Naive thymus-derived CD4-positive, alpha-beta T cell (primary cell): ENCODE data around the gene CRYGN. TPM values are rescaled to one million over a fixed set of nuclear protein-coding genes. Genes with fewer than 3 reads are reported as not detected.

ENCODE experiments used
- ATAC-seq: fragments of 150-1000 bp; cut with Tn5 transposase; 2 replicates; pipeline ENCODE4 v1.10.0; 2021; ENCODE audit warnings: mild to moderate bottlenecking, moderate library complexity
- CTCF ChIA-PET: fragments of 350-600 bp; sonication (Branson Sonifier 250); formaldehyde crosslinking; loops from one replicate; lab custom pipeline; 2021; ENCODE audit warnings: antibody characterized with exemption; lab: Charles Lee
- POLR2A ChIA-PET: fragments of 350-600 bp; sonication (Branson Sonifier 250); formaldehyde crosslinking; loops from one replicate; lab custom pipeline; 2021; ENCODE audit warnings: antibody characterized with exemption, inconsistent platforms; lab: Charles Lee
- DNase-seq, 9 donors: peaks; one replicate each; pipeline versions ENCODE4 v3.0.0 to v3.0.0-alpha.2; 2020 to 2022; ENCODE audit warnings: mixed read lengths in 1 of 9
- H3K27ac ChIP-seq: one replicate; pipeline ENCODE4 v1.7.0; 2013; ENCODE audit warnings: mild to moderate bottlenecking, low read depth, low read length, moderate library complexity
- H3K27me3 ChIP-seq, 2 donors: one replicate each; pipeline ENCODE4 v1.7.0; 2013; ENCODE audit warnings: low read length in 2 of 2, mild to moderate bottlenecking in 2 of 2, moderate library complexity in 2 of 2; ENCODE audit not compliant: control insufficient read depth in 2 of 2, insufficient read depth in 2 of 2
- H3K36me3 ChIP-seq, 3 experiments: 1 replicate in 2 of 3; 2 replicates in 1 of 3; pipeline ENCODE4 v1.7.0; 2013; ENCODE audit warnings: low read length in 3 of 3, mild to moderate bottlenecking in 3 of 3, moderate library complexity in 1 of 3; ENCODE audit not compliant: insufficient read depth in 3 of 3, control insufficient read depth in 2 of 3
- H3K4me1 ChIP-seq, 2 donors: one replicate each; pipeline ENCODE4 v1.7.0; 2013; ENCODE audit warnings: low read length in 2 of 2, mild to moderate bottlenecking in 2 of 2, moderate library complexity in 1 of 2; ENCODE audit not compliant: control insufficient read depth in 2 of 2, insufficient read depth in 2 of 2
- H3K4me3 ChIP-seq: 2 replicates; pipeline ENCODE4 v1.7.0; 2013; ENCODE audit warnings: mild to moderate bottlenecking, low read length
- H3K9me3 ChIP-seq, 3 experiments: 1 replicate in 2 of 3; 2 replicates in 1 of 3; pipeline ENCODE4 v1.7.0; 2013; ENCODE audit warnings: low read length in 3 of 3; ENCODE audit not compliant: control insufficient read depth in 2 of 3
- H3K27ac Mint-ChIP-seq, 9 donors: one replicate each; pipeline ENCODE4 v1.8.0; 2020 to 2022; ENCODE audit warnings: mixed read lengths in 9 of 9, mild to moderate bottlenecking in 8 of 9, moderate library complexity in 5 of 9, inconsistent platforms in 2 of 9
- H3K27me3 Mint-ChIP-seq, 5 donors: one replicate each; pipeline ENCODE4 v1.8.0; 2021 to 2022; ENCODE audit warnings: mixed read lengths in 5 of 5, mild to moderate bottlenecking in 1 of 5
- H3K36me3 Mint-ChIP-seq, 5 donors: one replicate each; pipeline ENCODE4 v1.8.0; 2020 to 2022; ENCODE audit warnings: mixed read lengths in 5 of 5, mild to moderate bottlenecking in 3 of 5, inconsistent platforms in 1 of 5
- H3K4me1 Mint-ChIP-seq, 7 donors: one replicate each; pipeline ENCODE4 v1.8.0; 2020 to 2022; ENCODE audit warnings: mixed read lengths in 7 of 7, mild to moderate bottlenecking in 3 of 7, inconsistent platforms in 1 of 7
- H3K4me3 Mint-ChIP-seq, 10 donors: one replicate each; pipeline ENCODE4 v1.8.0; 2020 to 2022; ENCODE audit warnings: mild to moderate bottlenecking in 10 of 10, mixed read lengths in 10 of 10, moderate library complexity in 6 of 10, inconsistent platforms in 2 of 10
- H3K9me3 Mint-ChIP-seq, 11 donors: one replicate each; pipeline ENCODE4 v1.8.0; 2020 to 2022; ENCODE audit warnings: mixed read lengths in 11 of 11, mild to moderate bottlenecking in 4 of 11, inconsistent platforms in 1 of 11, moderate library complexity in 1 of 11
- intact Hi-C, 2 donors: fragments of 100-400 bp; cut with micrococcal nuclease; formaldehyde crosslinking; loops; one replicate each; pipeline ENCODE4 v1.15.1; 2023
- polyA plus RNA-seq, 2 donors: library from polyadenylated mRNA; unstranded; fragments of 300-500 nt; fragmentation: Illumina TruSeq; gene quantifications; one replicate each; pipeline ENCODE4 v1.2.3, GENCODE V29; 2021
- total RNA-seq, 6 experiments: library from RNA in 5 of 6; stranded (reverse) in 5 of 6; gene quantifications; 1 replicate in 5 of 6; 2 replicates in 1 of 6; pipeline ENCODE4 v1.2.3 and lab custom pipeline; 2021 to 2026

CRYGN gene
- total and polyA plus RNA-seq, 7 experiments from 2014 or later = 0.33 to 1.1 (median 0.48) TPM; not detected in 2

DNA sequence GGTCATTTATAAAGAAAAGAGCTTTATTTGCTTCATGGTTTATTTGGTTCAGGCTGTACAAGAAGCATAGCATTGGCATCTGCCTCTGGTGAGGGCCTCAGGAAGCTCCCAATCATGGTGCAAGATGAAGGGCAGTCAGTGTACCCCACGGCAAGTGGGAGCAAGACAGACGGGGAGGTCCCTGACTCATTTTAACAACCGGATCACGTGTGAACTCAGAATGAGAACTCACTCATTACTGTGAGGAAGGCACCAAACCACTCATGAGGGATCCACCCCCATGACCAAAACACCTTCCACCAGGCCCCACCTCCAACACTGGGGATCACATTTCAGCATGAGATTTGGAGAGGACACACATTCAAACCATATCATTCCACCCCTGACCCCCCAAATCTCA lies 15.7 kb upstream of the CRYGN start:
- intact Hi-C loops = no loop called here
- H3K36me3 ChIP-seq = no peaks in the 10 kb centered on the region
- no peak for DNase-seq
- ATAC-seq = no peak
- Mint-ChIP-seq H3K4me3 (no peak overlapping the region), H3K27me3 (peaks cover 0 to 12% (median 6%) of the 10 kb centered on the region in 5 donors), H3K4me1 (peaks cover 0 to 10% (median 0%) of the 10 kb centered on the region in 7 donors), H3K27ac (no peak overlapping the region), H3K9me3 (peaks cover 0 to 7% (median 0%) of the 10 kb centered on the region in 11 donors), H3K36me3 (no peaks in the 10 kb centered on the region)
- H3K27me3 ChIP-seq = no peaks in the 10 kb centered on the region
- H3K9me3 ChIP-seq = no peaks in the 10 kb centered on the region
- H3K27ac ChIP-seq = no peak overlapping the region
- ChIA-PET POLR2A (no interaction called here), CTCF (no interaction called here)
- H3K4me3 ChIP-seq = no peak overlapping the region
- H3K4me1 ChIP-seq = no peaks in the 10 kb centered on the region

DNA sequence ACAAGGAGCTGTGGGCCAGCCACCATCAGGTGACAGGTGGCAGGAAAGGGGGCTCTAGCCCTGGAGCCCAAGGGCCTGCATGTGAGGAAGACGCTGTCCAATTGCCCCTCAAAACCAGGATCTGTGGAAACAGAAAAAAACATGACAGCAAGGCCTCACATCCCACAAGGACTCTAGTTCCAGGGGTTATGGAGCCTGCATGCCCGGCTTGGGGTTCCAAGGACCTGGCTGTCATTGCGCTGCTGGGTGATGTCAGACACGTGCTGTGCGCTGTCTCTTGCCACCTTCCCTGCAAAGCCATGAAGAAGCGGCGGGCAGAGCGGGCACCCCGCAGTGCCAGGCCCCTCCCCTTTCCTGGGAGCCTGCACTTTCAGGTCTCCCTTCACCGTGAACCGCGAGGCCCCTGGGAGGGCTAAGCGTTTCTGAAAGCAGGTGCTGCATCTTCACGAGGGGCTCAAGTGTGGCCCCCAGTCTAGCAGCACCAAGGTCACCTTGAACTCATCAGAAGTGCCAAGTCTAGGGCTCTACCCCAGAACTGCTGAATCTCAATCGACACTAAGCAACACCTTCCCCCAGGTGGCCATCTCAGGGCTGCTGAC lies 15.1 kb upstream of the CRYGN start:
- H3K9me3 Mint-ChIP-seq = peaks cover 0 to 2% (median 0%) of the 10 kb centered on the region in 11 donors
- peaks cover 0 to 9% (median 1%) of the 10 kb centered on the region in 5 donors for H3K27me3 Mint-ChIP-seq
- Histone ChIP-seq H3K27me3 (no peaks in the 10 kb centered on the region), H3K27ac (no peak overlapping the region), H3K36me3 (no peaks in the 10 kb centered on the region), H3K4me3 (no peak overlapping the region), H3K4me1 (no peaks in the 10 kb centered on the region), H3K9me3 (no peaks in the 10 kb centered on the region)
- H3K36me3 Mint-ChIP-seq = no peaks in the 10 kb centered on the region
- H3K4me1 Mint-ChIP-seq = peaks cover 0 to 10% (median 0%) of the 10 kb centered on the region in 7 donors
- no peak overlapping the region for H3K4me3 Mint-ChIP-seq
- intact Hi-C loops = no loop called here
- POLR2A ChIA-PET = no interaction called here
- no peak for DNase-seq
- peak overlapping the region in 1 of 9 donors; percentile 32 for H3K27ac Mint-ChIP-seq
- CTCF ChIA-PET = interaction anchor here (0.7 kb wide), 1 partner anchor 135 kb away, joined by 3 read pairs; no protein-coding TSS in a partner anchor
- ATAC-seq = no peak

DNA sequence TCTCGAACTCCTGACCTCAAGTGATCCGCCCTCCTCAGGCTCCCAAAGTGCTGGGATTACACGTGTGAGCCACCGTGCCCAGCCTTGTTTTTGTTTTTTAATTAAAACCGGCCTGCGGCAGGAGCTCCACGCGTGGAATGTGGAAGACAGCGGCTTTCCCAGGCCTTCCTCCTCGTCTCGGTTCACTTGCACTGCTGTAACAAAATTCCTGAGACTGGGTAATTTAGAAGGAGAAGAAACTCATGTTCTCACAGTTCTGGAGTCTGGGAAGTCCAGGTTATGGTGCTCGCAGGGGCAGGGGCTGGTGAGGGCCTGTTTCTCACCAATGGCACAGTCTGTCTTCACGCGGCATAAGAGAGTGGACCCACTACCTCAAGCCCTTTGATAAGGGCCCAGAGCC lies 14.4 kb upstream of the CRYGN start:
- Histone ChIP-seq H3K27ac (no peak overlapping the region), H3K9me3 (no peaks in the 10 kb centered on the region), H3K4me3 (no peak overlapping the region), H3K4me1 (no peaks in the 10 kb centered on the region), H3K36me3 (no peaks in the 10 kb centered on the region), H3K27me3 (no peaks in the 10 kb centered on the region)
- H3K27me3 Mint-ChIP-seq = peaks cover 0 to 13% (median 4%) of the 10 kb centered on the region in 5 donors
- DNase-seq (no peak), ATAC-seq (no peak)
- intact Hi-C loops = no loop called here
- no peak overlapping the region for H3K4me3 Mint-ChIP-seq
- peaks cover 0 to 15% (median 3%) of the 10 kb centered on the region in 7 donors for H3K4me1 Mint-ChIP-seq
- no peaks in the 10 kb centered on the region for H3K36me3 Mint-ChIP-seq
- H3K9me3 Mint-ChIP-seq = peaks cover 0 to 2% (median 0%) of the 10 kb centered on the region in 11 donors
- CTCF ChIA-PET = interaction anchor here (0.7 kb wide), 1 partner anchor 134 kb away, joined by 3 read pairs; no protein-coding TSS in a partner anchor
- POLR2A ChIA-PET = interaction anchor here (0.6 kb wide), 1 partner anchor 11 kb away, joined by 3 read pairs; no protein-coding TSS in a partner anchor
- H3K27ac Mint-ChIP-seq = no peak overlapping the region

DNA sequence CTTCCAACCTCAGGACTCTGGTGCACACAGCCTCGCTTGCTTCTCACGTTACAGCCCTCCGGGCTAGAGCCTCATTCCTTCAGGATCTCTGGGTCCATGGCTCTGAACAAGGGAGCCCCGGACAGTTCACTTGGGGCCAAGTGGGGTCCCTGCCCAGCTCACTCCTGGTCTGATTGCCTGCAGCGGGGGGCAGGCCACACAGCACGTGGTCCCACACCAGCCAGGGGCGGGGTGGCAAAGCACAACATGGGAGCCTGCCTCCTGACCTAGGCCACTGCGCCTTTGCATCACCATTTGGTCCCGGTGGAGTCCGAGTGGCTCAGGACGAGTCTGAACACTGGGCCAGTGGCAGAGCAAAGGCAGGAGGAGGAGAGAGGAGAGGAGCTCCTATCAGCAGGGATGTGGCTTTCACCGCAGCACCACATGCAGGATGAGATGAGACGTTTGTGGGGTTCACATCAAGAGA lies 13.4 kb upstream of the CRYGN start:
- ATAC-seq = no peak
- no peaks in the 10 kb centered on the region for H3K27me3 ChIP-seq
- intact Hi-C loops = no loop called here
- H3K36me3 Mint-ChIP-seq = no peaks in the 10 kb centered on the region
- no peak overlapping the region for H3K27ac Mint-ChIP-seq
- H3K27me3 Mint-ChIP-seq = peaks cover 0 to 13% (median 4%) of the 10 kb centered on the region in 5 donors
- H3K27ac ChIP-seq = no peak overlapping the region
- DNase-seq = peak in 1 of 9 donors; percentile 19
- H3K9me3 Mint-ChIP-seq = peaks cover 0 to 2% (median 0%) of the 10 kb centered on the region in 11 donors
- H3K4me3 ChIP-seq = no peak overlapping the region
- no peaks in the 10 kb centered on the region for H3K9me3 ChIP-seq
- ChIA-PET POLR2A (interaction anchor here (0.6 kb wide), 1 partner anchor 11 kb away, joined by 3 read pairs; no protein-coding TSS in a partner anchor), CTCF (no interaction called here)
- no peak overlapping the region for H3K4me3 Mint-ChIP-seq
- H3K36me3 ChIP-seq = no peaks in the 10 kb centered on the region
- peaks cover 0 to 3% of the 10 kb centered on the region in 2 donors for H3K4me1 ChIP-seq
- peaks cover 0 to 15% (median 3%) of the 10 kb centered on the region in 7 donors for H3K4me1 Mint-ChIP-seq

DNA sequence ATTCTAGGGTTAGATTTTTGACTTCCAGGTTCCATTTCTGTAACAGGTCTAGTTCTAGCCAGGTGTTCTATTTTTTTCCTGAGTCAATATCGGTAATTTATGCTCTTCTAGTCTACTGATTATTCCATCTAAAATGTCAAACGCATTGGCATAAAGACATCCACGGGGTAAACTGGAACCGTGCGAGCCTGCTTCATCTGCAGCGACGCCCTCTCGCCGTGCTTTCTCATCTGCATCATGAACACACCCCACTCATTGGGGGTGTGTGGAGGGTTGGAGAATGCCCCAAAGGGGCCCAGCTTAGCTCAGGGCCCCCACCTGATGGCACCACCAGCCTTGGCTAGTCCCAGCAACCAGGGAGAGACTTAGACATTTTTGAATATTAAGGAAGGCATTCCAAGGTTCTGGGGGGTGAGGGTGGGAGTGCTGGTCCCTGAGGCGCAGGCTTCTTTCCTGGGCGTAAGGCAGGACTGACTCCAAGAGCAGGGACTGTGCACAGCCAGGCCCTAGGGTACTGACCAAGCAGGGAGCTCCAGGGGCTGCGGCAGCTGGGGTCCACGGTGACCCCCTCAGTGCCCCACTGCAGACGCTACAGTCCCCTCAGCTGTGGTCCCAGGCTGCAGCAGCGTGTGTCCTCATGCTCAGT lies 12.9 kb upstream of the CRYGN start:
- POLR2A ChIA-PET = no interaction called here
- peaks cover 0 to under 1% (median 0%) of the 10 kb centered on the region in 11 donors for H3K9me3 Mint-ChIP-seq

DNA sequence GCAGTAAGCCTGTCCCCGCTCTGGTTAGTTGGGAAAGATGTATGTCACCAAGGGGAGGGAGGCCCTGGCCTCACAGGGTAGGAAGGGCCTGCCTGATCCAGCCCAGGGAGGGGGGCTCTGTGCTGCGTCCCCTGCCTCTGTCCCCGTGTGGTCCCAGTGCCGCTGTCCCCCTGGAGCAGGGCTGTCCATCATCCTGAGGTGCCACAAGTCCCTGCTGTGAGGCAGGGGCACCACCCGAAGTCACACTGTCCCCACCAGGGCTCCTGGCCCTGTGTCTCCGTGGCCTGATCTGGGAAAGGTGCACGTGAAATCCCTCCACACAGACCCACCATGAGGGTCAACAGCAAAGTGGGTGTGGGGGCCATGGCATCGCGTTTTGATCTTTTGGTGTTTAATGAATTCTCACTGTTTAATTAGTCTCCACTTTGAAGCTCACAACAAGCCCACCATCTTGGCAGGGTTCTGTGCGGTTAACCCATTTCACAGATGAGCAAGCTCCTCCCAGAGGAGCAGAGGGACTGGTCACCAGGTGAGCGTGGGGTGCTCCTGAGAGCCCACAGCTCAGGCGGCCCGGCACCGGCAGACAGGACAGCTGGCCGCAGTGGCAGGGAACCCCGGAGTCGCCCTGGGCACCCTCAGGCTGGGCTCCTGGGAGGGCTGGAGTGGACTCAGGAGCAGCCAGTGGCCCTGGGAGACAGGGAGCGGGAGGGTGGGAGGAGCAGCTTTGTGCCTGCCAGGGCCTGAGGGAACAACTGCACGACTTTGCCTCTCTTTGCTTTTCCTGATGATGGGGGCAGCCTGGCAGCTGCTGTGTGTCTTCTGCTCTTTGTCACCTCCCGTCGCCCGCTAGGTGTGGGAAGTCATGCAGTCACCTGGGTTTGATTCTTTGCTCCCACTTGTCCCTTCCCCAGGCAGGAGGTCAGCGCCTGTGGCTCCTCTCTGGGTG lies 12.0 kb upstream of the CRYGN start:
- Histone ChIP-seq H3K4me3 (no peak overlapping the region), H3K27ac (no peak overlapping the region), H3K36me3 (no peaks in the 10 kb centered on the region), H3K27me3 (no peaks in the 10 kb centered on the region), H3K9me3 (no peaks in the 10 kb centered on the region), H3K4me1 (peaks cover 0 to 3% of the 10 kb centered on the region in 2 donors)
- Mint-ChIP-seq H3K4me3 (no peak overlapping the region), H3K9me3 (no peaks in the 10 kb centered on the region), H3K27ac (no peak overlapping the region), H3K27me3 (peaks cover 0 to 10% (median 4%) of the 10 kb centered on the region in 5 donors), H3K4me1 (peaks cover 0 to 11% (median 4%) of the 10 kb centered on the region in 7 donors), H3K36me3 (no peaks in the 10 kb centered on the region)
- DNase-seq = no peak
- ChIA-PET POLR2A (no interaction called here), CTCF (interaction anchor here (0.6 to 0.7 kb wide), 3 partner anchors 55 to 88 kb away, joined by 3 read pairs; no protein-coding TSS in a partner anchor)
- no peak for ATAC-seq
- intact Hi-C loops = no loop called here

More for the DNA sequence above, 12.9 kb upstream of the CRYGN start:
- no peaks in the 10 kb centered on the region for H3K36me3 Mint-ChIP-seq
- Histone ChIP-seq H3K27me3 (no peaks in the 10 kb centered on the region), H3K4me1 (peaks cover 0 to 3% of the 10 kb centered on the region in 2 donors), H3K27ac (no peak overlapping the region), H3K9me3 (no peaks in the 10 kb centered on the region), H3K4me3 (no peak overlapping the region), H3K36me3 (no peaks in the 10 kb centered on the region)
- peaks cover 0 to 14% (median 3%) of the 10 kb centered on the region in 7 donors for H3K4me1 Mint-ChIP-seq
- H3K27ac Mint-ChIP-seq = peak overlapping the region in 1 of 9 donors; percentile 14
- ATAC-seq (no peak), DNase-seq (peak in 1 of 9 donors; percentile 17)
- H3K4me3 Mint-ChIP-seq = no peak overlapping the region
- intact Hi-C loops = no loop called here
- CTCF ChIA-PET = interaction anchor here (0.6 to 0.7 kb wide), 2 partner anchors 80 to 89 kb away, joined by 3 read pairs; no protein-coding TSS in a partner anchor
- H3K27me3 Mint-ChIP-seq = peaks cover 0 to 12% (median 4%) of the 10 kb centered on the region in 5 donors
